CD14-positive monocyte (primary cell): ENCODE data around the gene MBD3. TPM values are rescaled to one million over a fixed set of nuclear protein-coding genes. Genes with fewer than 3 reads are reported as not detected.

Experiments
- DNase-seq, 3 donors: peaks; one replicate each; pipeline ENCODE4 v3.0.0-alpha.2; 2011 to 2022
- H2AFZ ChIP-seq: 2 replicates; pipeline ENCODE4 v1.6.0; 2012; ENCODE audit warnings: mild to moderate bottlenecking, low read depth, low read length, inconsistent platforms; ENCODE audit not compliant: insufficient read depth, poor library complexity, severe bottlenecking
- H3K27ac ChIP-seq, 2 donors: 1 replicate in 1 of 2; 2 replicates in 1 of 2; pipeline ENCODE4 v1.5.1; 2012 to 2013; ENCODE audit warnings: low read length in 2 of 2, control low read depth in 1 of 2, inconsistent platforms in 1 of 2, low read depth in 1 of 2, mild to moderate bottlenecking in 1 of 2
- H3K27me3 ChIP-seq, 2 donors: one replicate each; pipeline versions ENCODE4 v1.6.0 to v1.6.1; 2011 to 2013; ENCODE audit warnings: low read length in 2 of 2; ENCODE audit not compliant: control insufficient read depth in 2 of 2, insufficient read depth in 2 of 2
- H3K36me3 ChIP-seq, 2 donors: replicated peaks in 1 of 2; 1 replicate in 1 of 2; 2 replicates in 1 of 2; pipeline versions ENCODE4 v1.5.1 to v1.6.1; 2012 to 2013; ENCODE audit warnings: low read length in 2 of 2, control low read depth in 1 of 2, inconsistent platforms in 1 of 2, mild to moderate bottlenecking in 1 of 2; ENCODE audit not compliant: insufficient read depth in 2 of 2, control insufficient read depth in 1 of 2
- H3K4me1 ChIP-seq, 2 donors: 1 replicate in 1 of 2; 2 replicates in 1 of 2; pipeline versions ENCODE4 v1.5.1 to v1.6.1; 2012 to 2013; ENCODE audit warnings: low read length in 2 of 2, control low read depth in 1 of 2, inconsistent platforms in 1 of 2, mild to moderate bottlenecking in 1 of 2, moderate library complexity in 1 of 2; ENCODE audit not compliant: insufficient read depth in 2 of 2, control insufficient read depth in 1 of 2
- H3K4me2 ChIP-seq: replicated peaks from 2 replicates; pipeline ENCODE3; 2012; ENCODE audit warnings: low read length, moderate library complexity, mild to moderate bottlenecking; ENCODE audit not compliant: poor library complexity, severe bottlenecking; ENCODE audit errors: extremely low read depth
- H3K4me3 ChIP-seq, 3 experiments: fragments of 200-600 bp in 1 of 3; sonication (generic) in 1 of 3; replicated peaks in 1 of 3; 1 replicate in 2 of 3; 2 replicates in 1 of 3; pipeline ENCODE4 v1.5.1; 2011 to 2013; ENCODE audit warnings: low read length in 3 of 3, mild to moderate bottlenecking in 3 of 3, control low read depth in 2 of 3, low read depth in 2 of 3, inconsistent platforms in 1 of 3, moderate library complexity in 1 of 3
- H3K79me2 ChIP-seq: 2 replicates; pipeline ENCODE4 v1.6.0; 2012; ENCODE audit warnings: mild to moderate bottlenecking, control low read depth, inconsistent platforms, low read length, moderate library complexity; ENCODE audit not compliant: insufficient read depth
- H3K9ac ChIP-seq: 2 replicates; pipeline ENCODE4 v1.6.0; 2017; ENCODE audit warnings: low read length, mild to moderate bottlenecking; ENCODE audit not compliant: insufficient read depth, poor library complexity, severe bottlenecking
- H3K9me3 ChIP-seq, 2 donors: replicated peaks in 1 of 2; 1 replicate in 1 of 2; 2 replicates in 1 of 2; pipeline versions ENCODE4 v1.5.1 to v1.6.1; 2012 to 2013; ENCODE audit warnings: low read length in 2 of 2, control low read depth in 1 of 2; ENCODE audit not compliant: control insufficient read depth in 1 of 2, insufficient read depth in 1 of 2
- H4K20me1 ChIP-seq: 2 replicates; pipeline ENCODE4 v1.6.0; 2012; ENCODE audit warnings: mild to moderate bottlenecking, low read length, control low read depth, moderate library complexity; ENCODE audit not compliant: insufficient read depth
- H3K27ac Mint-ChIP-seq, 7 donors: one replicate each; pipeline ENCODE4 v1.8.0; 2020; ENCODE audit warnings: mild to moderate bottlenecking in 7 of 7, mixed read lengths in 7 of 7, moderate library complexity in 6 of 7, inconsistent platforms in 2 of 7
- H3K27me3 Mint-ChIP-seq, 3 donors: one replicate each; pipeline ENCODE4 v1.8.0; 2021 to 2022; ENCODE audit warnings: low read depth in 3 of 3, mild to moderate bottlenecking in 3 of 3, mixed read lengths in 3 of 3, moderate library complexity in 3 of 3, inconsistent platforms in 1 of 3
- H3K36me3 Mint-ChIP-seq, 2 donors: one replicate each; pipeline ENCODE4 v1.8.0; 2020; ENCODE audit warnings: mixed read lengths in 2 of 2, inconsistent platforms in 1 of 2, mild to moderate bottlenecking in 1 of 2
- H3K4me1 Mint-ChIP-seq: one replicate; pipeline ENCODE4 v1.8.0; 2020; ENCODE audit warnings: mild to moderate bottlenecking, mixed read lengths
- H3K4me3 Mint-ChIP-seq, 2 donors: one replicate each; pipeline ENCODE4 v1.8.0; 2020; ENCODE audit warnings: mild to moderate bottlenecking in 2 of 2, mixed read lengths in 2 of 2, moderate library complexity in 1 of 2
- H3K9me3 Mint-ChIP-seq, 7 donors: one replicate each; pipeline ENCODE4 v1.8.0; 2020 to 2022; ENCODE audit warnings: mixed read lengths in 7 of 7, mild to moderate bottlenecking in 6 of 7, moderate library complexity in 6 of 7, inconsistent platforms in 2 of 7
- WGBS: methylation state at CpG from one replicate; pipeline ENCODE4 v1.1.5; 2013; ENCODE audit warnings: missing lambda C conversion rate; ENCODE audit not compliant: insufficient coverage; 5-methylcytosine and 5-hydroxymethylcytosine counted together
- intact Hi-C, 2 donors: fragments of 100-400 bp; cut with micrococcal nuclease; formaldehyde crosslinking; loops; one replicate each; pipeline versions ENCODE4 v1.15.0 to v1.15.1; 2023
- polyA plus RNA-seq, 3 donors: library from polyadenylated mRNA; depleted of rRNA in 1 of 3; unstranded in 2 of 3; stranded (reverse) in 1 of 3; fragments of 300-500 nt in 2 of 3; fragments of >200 nt in 1 of 3; fragmentation: Illumina TruSeq in 2 of 3; gene quantifications; 1 replicate in 2 of 3; 2 replicates in 1 of 3; pipeline ENCODE4 v1.2.3, GENCODE V29; 2012 to 2021
- TF ChIP-seq, protein P1 (sequence below): fragments of 200-600 bp; IDR thresholded peaks from one replicate; pipeline ENCODE4 v1.8.0; 2022; ENCODE audit warnings: antibody characterized with exemption, mild to moderate bottlenecking

Gene MBD3
- polyA plus RNA-seq, 3 donors = 2.6 to 35.3 (median 4.9) TPM

DNA sequence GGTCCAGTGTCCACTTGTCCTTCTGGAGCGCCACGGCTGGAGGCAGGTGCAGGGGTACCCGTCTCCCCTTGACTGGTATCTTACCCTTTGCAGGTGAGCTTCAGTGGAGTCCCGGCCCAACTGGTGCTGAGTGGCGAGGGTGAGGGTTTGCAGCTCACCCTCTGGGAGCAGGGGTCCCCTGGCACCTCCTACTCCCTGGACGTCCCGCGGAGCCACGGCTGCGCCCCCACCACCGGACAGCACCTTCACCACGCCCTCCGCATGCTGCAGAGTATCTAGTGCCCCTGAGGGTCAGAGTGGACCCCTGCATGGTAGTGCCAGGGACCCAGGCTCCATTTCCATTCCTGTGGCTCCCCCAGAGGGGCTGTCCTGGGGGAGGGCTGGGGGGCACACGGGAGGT, 57.7 kb downstream of the MBD3 start:
- Histone ChIP-seq H3K4me2 (no peak overlapping the region), H3K4me3 (no peak overlapping the region), H2AFZ (no peak overlapping the region), H3K9me3 (no peaks in the 10 kb centered on the region), H4K20me1 (no peaks in the 10 kb centered on the region), H3K4me1 (no peaks in the 10 kb centered on the region), H3K9ac (no peak overlapping the region), H3K27me3 (peaks cover 0 to 3% of the 10 kb centered on the region in 2 donors), H3K36me3 (no peaks in the 10 kb centered on the region), H3K79me2 (no peaks in the 10 kb centered on the region), H3K27ac (no peak overlapping the region)
- peaks cover 0 to 5% (median 1%) of the 10 kb centered on the region in 7 donors for H3K9me3 Mint-ChIP-seq
- H3K27me3 Mint-ChIP-seq = peaks cover 8 to 26% (median 12%) of the 10 kb centered on the region in 3 donors
- WGBS = 91% methylated on average over 13 of the region's 14 CpGs
- TF ChIP-seq, protein P1, sequence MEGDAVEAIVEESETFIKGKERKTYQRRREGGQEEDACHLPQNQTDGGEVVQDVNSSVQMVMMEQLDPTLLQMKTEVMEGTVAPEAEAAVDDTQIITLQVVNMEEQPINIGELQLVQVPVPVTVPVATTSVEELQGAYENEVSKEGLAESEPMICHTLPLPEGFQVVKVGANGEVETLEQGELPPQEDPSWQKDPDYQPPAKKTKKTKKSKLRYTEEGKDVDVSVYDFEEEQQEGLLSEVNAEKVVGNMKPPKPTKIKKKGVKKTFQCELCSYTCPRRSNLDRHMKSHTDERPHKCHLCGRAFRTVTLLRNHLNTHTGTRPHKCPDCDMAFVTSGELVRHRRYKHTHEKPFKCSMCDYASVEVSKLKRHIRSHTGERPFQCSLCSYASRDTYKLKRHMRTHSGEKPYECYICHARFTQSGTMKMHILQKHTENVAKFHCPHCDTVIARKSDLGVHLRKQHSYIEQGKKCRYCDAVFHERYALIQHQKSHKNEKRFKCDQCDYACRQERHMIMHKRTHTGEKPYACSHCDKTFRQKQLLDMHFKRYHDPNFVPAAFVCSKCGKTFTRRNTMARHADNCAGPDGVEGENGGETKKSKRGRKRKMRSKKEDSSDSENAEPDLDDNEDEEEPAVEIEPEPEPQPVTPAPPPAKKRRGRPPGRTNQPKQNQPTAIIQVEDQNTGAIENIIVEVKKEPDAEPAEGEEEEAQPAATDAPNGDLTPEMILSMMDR = no peak
- H3K4me1 Mint-ChIP-seq = no peaks in the 10 kb centered on the region
- DNase-seq = no peak
- no peak overlapping the region for H3K4me3 Mint-ChIP-seq
- intact Hi-C loops = no loop called here
- H3K27ac Mint-ChIP-seq = no peak overlapping the region
- no peaks in the 10 kb centered on the region for H3K36me3 Mint-ChIP-seq

DNA sequence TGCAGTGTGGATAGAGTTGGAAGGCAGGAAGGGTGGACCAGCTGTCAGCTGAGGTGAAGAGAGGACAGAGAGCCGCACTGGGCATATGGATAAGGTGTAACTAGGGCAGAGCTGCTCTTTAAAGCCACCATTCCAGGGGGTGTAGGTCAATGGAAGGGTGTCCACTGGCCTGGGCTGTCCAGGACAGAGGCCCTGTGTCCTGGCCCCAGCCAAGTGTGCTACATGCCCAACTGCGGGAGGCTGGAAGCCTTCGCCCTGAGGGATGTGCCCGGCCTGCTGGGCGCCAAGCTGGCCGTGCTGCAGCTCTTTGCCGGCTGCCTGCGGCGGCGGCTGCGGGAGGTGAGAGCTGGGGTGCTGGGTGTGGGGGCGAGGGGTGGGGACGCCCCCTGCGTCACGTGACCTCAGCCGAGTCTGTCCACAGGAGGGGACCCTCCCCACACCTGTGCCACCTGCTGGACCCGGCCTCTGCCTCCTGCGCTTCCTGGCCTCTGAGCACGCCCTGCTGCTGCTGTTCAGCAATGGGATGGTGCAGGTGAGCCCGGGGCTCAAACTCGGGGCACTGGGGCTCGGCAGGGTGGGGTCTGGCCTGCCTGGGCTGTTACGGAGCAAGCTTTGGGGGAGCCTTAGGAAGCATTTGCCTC, 59.0 kb downstream of the MBD3 start:
- peaks cover 0 to under 1% of the 10 kb centered on the region in 2 donors for H3K27me3 ChIP-seq
- Mint-ChIP-seq H3K27ac (no peak overlapping the region), H3K9me3 (peaks cover 0 to 5% (median 1%) of the 10 kb centered on the region in 7 donors), H3K36me3 (no peaks in the 10 kb centered on the region), H3K4me1 (no peaks in the 10 kb centered on the region), H3K27me3 (peaks cover 8 to 22% (median 10%) of the 10 kb centered on the region in 3 donors), H3K4me3 (no peak overlapping the region)
- no peak overlapping the region for H2AFZ ChIP-seq
- H3K4me2 ChIP-seq = no peak overlapping the region
- intact Hi-C loops = no loop called here
- H3K79me2 ChIP-seq = no peaks in the 10 kb centered on the region
- no peak overlapping the region for H3K27ac ChIP-seq
- TF ChIP-seq, protein P1 = no peak
- H4K20me1 ChIP-seq = no peaks in the 10 kb centered on the region
- H3K9me3 ChIP-seq = no peaks in the 10 kb centered on the region
- 70% methylated on average over 10 of the region's 23 CpGs for WGBS
- H3K4me1 ChIP-seq = no peaks in the 10 kb centered on the region
- DNase-seq = no peak
- H3K4me3 ChIP-seq = no peak overlapping the region
- no peaks in the 10 kb centered on the region for H3K36me3 ChIP-seq
- no peak overlapping the region for H3K9ac ChIP-seq
